Activated B cell treated with CpG ODN at 0.5 μM for 24 hours (primary cell): Measurements from ENCODE around the gene VGLL3. TPM values are rescaled to one million over a fixed set of nuclear protein-coding genes. Genes with fewer than 3 reads are reported as not detected.

ENCODE experiments used
- ATAC-seq: fragments of 200-7000 bp; cut with Tn5 transposase; one replicate; pipeline ENCODE4 v1.10.0; 2021; ENCODE audit warnings: low read depth, mild to moderate bottlenecking, moderate library complexity
- CTCF ChIA-PET: fragments of 350-600 bp; sonication (Branson Sonifier 250); formaldehyde crosslinking; loops from one replicate; lab custom pipeline; 2021; ENCODE audit warnings: antibody characterized with exemption; lab: Charles Lee
- POLR2A ChIA-PET: fragments of 350-600 bp; sonication (Branson Sonifier 250); formaldehyde crosslinking; loops from one replicate; lab custom pipeline; 2021; ENCODE audit warnings: antibody characterized with exemption; lab: Charles Lee
- DNase-seq: peaks from one replicate; pipeline ENCODE4 v3.0.0; 2022
- H3K27ac Mint-ChIP-seq: one replicate; pipeline ENCODE4 v1.8.0; 2020; ENCODE audit warnings: mixed read lengths
- H3K27me3 Mint-ChIP-seq: one replicate; pipeline ENCODE4 v1.8.0; 2021; ENCODE audit warnings: mixed read lengths
- H3K36me3 Mint-ChIP-seq: one replicate; pipeline ENCODE4 v1.8.0; 2021; ENCODE audit warnings: low read depth, mixed read lengths
- H3K4me1 Mint-ChIP-seq: one replicate; pipeline ENCODE4 v1.8.0; 2021; ENCODE audit warnings: mixed read lengths
- H3K4me3 Mint-ChIP-seq: one replicate; pipeline ENCODE4 v1.8.0; 2020; ENCODE audit warnings: mild to moderate bottlenecking, mixed read lengths
- H3K9me3 Mint-ChIP-seq: one replicate; pipeline ENCODE4 v1.8.0; 2020; ENCODE audit warnings: mixed read lengths
- intact Hi-C: fragments of 100-400 bp; cut with micrococcal nuclease; formaldehyde crosslinking; loops from one replicate; pipeline ENCODE4 v1.15.1; 2024
- total RNA-seq: library from RNA; stranded (reverse); gene quantifications from 2 replicates; pipeline ENCODE4 v1.2.3, GENCODE V29; 2022
- TF ChIP-seq, protein P1 (sequence below): fragments of 200-600 bp; IDR thresholded peaks from one replicate; pipeline ENCODE4 v1.8.0; 2022; ENCODE audit warnings: antibody characterized with exemption, mild to moderate bottlenecking

The VGLL3 gene
- total RNA-seq, 1 donor from 2014 or later = not detected

DNA sequence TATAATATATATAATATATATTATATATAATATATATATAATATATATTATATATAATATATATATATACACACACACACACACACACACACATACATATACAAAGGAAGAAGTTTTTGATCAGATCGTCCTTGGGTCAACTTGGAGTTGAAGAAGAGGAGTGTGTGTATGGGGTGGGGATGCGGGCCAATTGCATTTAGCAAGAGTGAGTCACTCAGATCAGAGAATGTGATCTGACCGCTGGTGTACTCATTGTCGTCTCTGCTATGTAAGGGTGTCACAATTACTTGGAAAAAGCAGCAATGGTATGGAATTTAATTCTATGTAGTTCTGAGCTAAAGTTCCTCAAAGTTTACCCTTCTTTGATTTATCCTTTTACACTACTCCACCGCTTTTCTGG, 4.6 kb upstream of the VGLL3 start:
- no peak for ATAC-seq
- Mint-ChIP-seq H3K9me3 (no peaks in the 10 kb centered on the region), H3K4me3 (no peak overlapping the region), H3K27me3 (peaks cover 14% of the 10 kb centered on the region), H3K36me3 (no peaks in the 10 kb centered on the region), H3K27ac (no peak overlapping the region), H3K4me1 (peaks cover 4% of the 10 kb centered on the region)
- CTCF ChIA-PET = no interaction called here
- POLR2A ChIA-PET = no interaction called here
- TF ChIP-seq, protein P1, sequence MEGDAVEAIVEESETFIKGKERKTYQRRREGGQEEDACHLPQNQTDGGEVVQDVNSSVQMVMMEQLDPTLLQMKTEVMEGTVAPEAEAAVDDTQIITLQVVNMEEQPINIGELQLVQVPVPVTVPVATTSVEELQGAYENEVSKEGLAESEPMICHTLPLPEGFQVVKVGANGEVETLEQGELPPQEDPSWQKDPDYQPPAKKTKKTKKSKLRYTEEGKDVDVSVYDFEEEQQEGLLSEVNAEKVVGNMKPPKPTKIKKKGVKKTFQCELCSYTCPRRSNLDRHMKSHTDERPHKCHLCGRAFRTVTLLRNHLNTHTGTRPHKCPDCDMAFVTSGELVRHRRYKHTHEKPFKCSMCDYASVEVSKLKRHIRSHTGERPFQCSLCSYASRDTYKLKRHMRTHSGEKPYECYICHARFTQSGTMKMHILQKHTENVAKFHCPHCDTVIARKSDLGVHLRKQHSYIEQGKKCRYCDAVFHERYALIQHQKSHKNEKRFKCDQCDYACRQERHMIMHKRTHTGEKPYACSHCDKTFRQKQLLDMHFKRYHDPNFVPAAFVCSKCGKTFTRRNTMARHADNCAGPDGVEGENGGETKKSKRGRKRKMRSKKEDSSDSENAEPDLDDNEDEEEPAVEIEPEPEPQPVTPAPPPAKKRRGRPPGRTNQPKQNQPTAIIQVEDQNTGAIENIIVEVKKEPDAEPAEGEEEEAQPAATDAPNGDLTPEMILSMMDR = no peak
- intact Hi-C loops = no loop called here
- DNase-seq = no peak

DNA sequence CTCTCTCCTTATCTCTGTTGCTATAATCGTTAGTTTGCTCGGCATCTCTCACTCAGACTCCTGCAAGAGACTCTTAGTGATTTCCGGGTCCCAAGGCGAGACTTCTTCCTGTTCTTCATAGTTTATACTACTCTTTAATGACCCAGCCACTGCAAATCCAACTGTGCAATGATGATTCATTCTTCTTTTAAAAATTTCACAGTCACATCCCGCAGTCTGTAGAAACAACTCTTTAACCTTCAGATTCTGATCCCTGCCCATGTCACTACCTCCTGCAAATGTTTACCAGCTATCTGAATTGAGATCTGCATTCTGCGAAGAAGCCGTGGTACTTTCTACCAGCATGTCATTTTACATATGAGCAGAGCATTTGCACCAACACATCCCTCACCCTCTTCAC, 2.8 kb upstream of the VGLL3 start:
- Mint-ChIP-seq H3K4me3 (no peak overlapping the region), H3K27ac (no peak overlapping the region), H3K36me3 (no peaks in the 10 kb centered on the region), H3K27me3 (peaks cover 22% of the 10 kb centered on the region), H3K9me3 (no peaks in the 10 kb centered on the region), H3K4me1 (peaks cover 4% of the 10 kb centered on the region)
- TF ChIP-seq, protein P1 = no peak
- CTCF ChIA-PET = no interaction called here
- no peak for DNase-seq
- POLR2A ChIA-PET = no interaction called here
- intact Hi-C loops = no loop called here
- no peak for ATAC-seq

DNA sequence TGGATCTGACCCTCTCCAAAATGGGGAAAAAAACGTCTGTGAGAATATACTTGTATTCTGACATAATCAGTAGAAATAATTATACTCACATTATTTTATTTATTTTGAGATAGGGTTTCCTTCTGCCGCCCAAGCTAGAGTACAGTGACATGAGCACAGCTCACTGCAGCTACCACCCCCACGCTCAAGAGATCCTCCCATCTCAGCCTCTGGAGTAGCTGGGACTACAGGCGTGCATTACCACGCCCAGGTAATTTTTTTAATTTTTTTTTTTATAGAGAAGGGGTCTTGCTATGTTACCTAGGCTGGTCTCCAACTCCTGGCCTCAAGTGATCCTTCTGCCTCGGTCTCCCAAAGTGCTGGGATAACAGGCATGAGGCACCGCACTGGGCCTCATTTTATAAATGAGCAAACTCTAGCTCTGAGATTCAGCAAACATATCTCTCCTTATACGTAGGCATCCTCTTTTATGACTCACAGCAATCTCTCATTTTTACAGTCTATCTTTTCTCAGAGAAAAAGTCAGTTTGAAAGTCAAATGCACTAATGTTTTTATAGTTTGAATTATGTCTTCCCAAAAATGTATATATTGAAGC, 989 bp upstream of the VGLL3 start:
- peaks cover 27% of the 10 kb centered on the region for H3K27me3 Mint-ChIP-seq
- no peaks in the 10 kb centered on the region for H3K9me3 Mint-ChIP-seq
- TF ChIP-seq, protein P1 = no peak
- peaks cover 4% of the 10 kb centered on the region for H3K4me1 Mint-ChIP-seq
- no peaks in the 10 kb centered on the region for H3K36me3 Mint-ChIP-seq
- DNase-seq (no peak), ATAC-seq (no peak)
- H3K4me3 Mint-ChIP-seq = no peak overlapping the region
- ChIA-PET CTCF (no interaction called here), POLR2A (no interaction called here)
- intact Hi-C loops = no loop called here
- no peak overlapping the region for H3K27ac Mint-ChIP-seq

DNA sequence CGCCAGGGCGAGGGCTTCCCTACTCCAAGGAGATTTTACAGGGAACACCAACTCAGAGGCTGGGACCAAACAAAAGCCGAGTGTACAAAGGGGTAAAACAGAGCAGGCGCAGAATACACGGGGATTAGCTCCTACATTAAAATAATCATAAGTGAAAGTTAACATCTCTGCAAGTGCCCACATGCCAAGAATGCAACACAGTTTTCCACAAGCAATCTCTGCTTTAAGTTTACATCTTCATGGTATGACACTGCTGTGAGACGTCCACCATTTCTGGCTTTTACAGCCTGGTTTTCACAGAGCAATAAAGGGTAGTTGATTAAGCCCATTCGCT, 500 bp upstream of the VGLL3 start:
- ATAC-seq = no peak
- no peak for DNase-seq
- intact Hi-C loops = no loop called here
- peak overlapping the region; percentile 13 for H3K4me3 Mint-ChIP-seq
- H3K27ac Mint-ChIP-seq = no peak overlapping the region
- CTCF ChIA-PET = no interaction called here
- H3K4me1 Mint-ChIP-seq = peaks cover 4% of the 10 kb centered on the region
- no peaks in the 10 kb centered on the region for H3K9me3 Mint-ChIP-seq
- no peaks in the 10 kb centered on the region for H3K36me3 Mint-ChIP-seq
- H3K27me3 Mint-ChIP-seq = peaks cover 27% of the 10 kb centered on the region
- TF ChIP-seq, protein P1 = no peak
- POLR2A ChIA-PET = no interaction called here

DNA sequence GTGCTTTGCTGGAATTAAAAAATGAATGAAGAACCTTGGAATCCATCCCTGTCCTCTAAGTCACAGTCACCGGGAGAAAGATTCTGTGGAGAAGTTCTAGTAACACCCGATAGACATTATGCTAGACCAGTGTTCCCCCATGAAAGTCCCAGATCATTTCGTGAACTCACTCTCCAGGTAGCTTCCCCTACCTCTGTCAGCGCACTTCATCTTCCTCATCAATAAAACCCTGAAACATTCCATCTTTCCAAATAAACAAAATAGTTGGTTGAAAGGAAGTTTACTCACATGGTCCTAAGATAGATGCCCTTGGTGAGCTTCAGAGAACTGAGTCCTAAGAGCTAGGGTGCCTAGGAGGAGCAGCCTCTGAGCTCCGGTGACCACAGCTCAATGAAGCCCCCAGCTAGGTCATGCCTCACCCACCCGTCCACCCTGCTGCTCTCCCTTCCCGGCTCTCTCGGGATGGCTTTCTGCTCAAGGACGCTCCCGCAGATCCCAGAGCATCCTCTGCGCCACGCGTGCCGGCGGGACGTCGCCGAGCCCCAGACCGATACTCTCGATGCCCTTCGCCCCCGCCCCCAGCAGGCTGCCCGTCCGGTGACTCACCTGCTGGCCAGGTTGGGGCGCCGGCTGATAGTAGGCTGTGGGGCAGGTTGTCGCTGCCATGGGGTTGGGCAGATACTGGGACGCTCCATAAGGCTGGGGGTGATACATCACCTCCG, 776 bp downstream of the VGLL3 start:
- ChIA-PET CTCF (no interaction called here), POLR2A (no interaction called here)
- H3K4me3 Mint-ChIP-seq = no peak overlapping the region
- H3K9me3 Mint-ChIP-seq = no peaks in the 10 kb centered on the region
- intact Hi-C loops = no loop called here
- no peaks in the 10 kb centered on the region for H3K36me3 Mint-ChIP-seq
- H3K4me1 Mint-ChIP-seq = peaks cover 4% of the 10 kb centered on the region
- DNase-seq = no peak
- TF ChIP-seq, protein P1 = no peak
- H3K27ac Mint-ChIP-seq = no peak overlapping the region
- peaks cover 27% of the 10 kb centered on the region for H3K27me3 Mint-ChIP-seq
- ATAC-seq = no peak
